Bronchial epithelial cell (primary cell): Measurements from ENCODE around the gene DAB2IP. TPM values are rescaled to one million over a fixed set of nuclear protein-coding genes. Genes with fewer than 3 reads are reported as not detected.

Experiments
- DNase-seq: peaks from one replicate; pipeline ENCODE4 v3.0.0-alpha.2; 2010; ENCODE audit warnings: low read depth
- FAIRE-seq: peaks from 2 replicates; lab custom pipeline; 2011; peaks lifted over from hg19 to GRCh38; lab: Jason Lieb, UNC
- H3K27me3 ChIP-seq: 2 replicates; pipeline ENCODE4 v1.5.1; 2011; ENCODE audit warnings: low read length; ENCODE audit not compliant: control insufficient read depth, insufficient read depth
- H3K36me3 ChIP-seq: 2 replicates; pipeline ENCODE4 v1.5.1; 2011; ENCODE audit warnings: low read length; ENCODE audit not compliant: control insufficient read depth, insufficient read depth
- H3K4me3 ChIP-seq: 2 replicates; pipeline ENCODE4 v1.5.1; 2011; ENCODE audit warnings: mild to moderate bottlenecking, low read depth, low read length, control low read depth
- CTCF ChIP-seq: IDR thresholded peaks from 2 replicates; pipeline ENCODE4 v1.5.1; 2011; ENCODE audit warnings: mild to moderate bottlenecking, moderate library complexity, low read length, control low read depth, inconsistent platforms; ENCODE audit not compliant: insufficient read depth, severe bottlenecking
- total RNA-seq: library from RNA; depleted of rRNA; stranded (reverse); fragments of >200 nt; gene quantifications from 2 replicates; pipeline ENCODE4 v1.2.1, GENCODE V29; 2014

Gene DAB2IP
- total RNA-seq, 1 donor from 2014 or later: 8.4 TPM

GRCh38 chr9:121638399-121638798 is 13.0 kb upstream of the DAB2IP start:
- no peaks in the 10 kb centered on the region for H3K36me3 ChIP-seq
- no peaks in the 10 kb centered on the region for H3K27me3 ChIP-seq
- DNase-seq: no peak
- H3K4me3 ChIP-seq: no peak overlapping the region
- no peak for TF ChIP-seq CTCF
- no peak for FAIRE-seq

- Histone ChIP-seq H3K27me3 (no peaks in the 10 kb centered on the region), H3K4me3 (no peak overlapping the region), H3K36me3 (no peaks in the 10 kb centered on the region)
- FAIRE-seq (peak; percentile 58), DNase-seq (no peak)
- TF ChIP-seq CTCF: no peak
Observed at GRCh38 chr9:121638901-121639592, 12.4 kb upstream of the DAB2IP start.

- no peak for DNase-seq
- Histone ChIP-seq H3K36me3 (no peaks in the 10 kb centered on the region), H3K4me3 (no peak overlapping the region), H3K27me3 (no peaks in the 10 kb centered on the region)
- TF ChIP-seq CTCF: no peak
- no peak for FAIRE-seq
Observed at GRCh38 chr9:121639619-121640018, 11.8 kb upstream of the DAB2IP start.

- FAIRE-seq (no peak), DNase-seq (no peak)
- H3K36me3 ChIP-seq: no peaks in the 10 kb centered on the region
- H3K4me3 ChIP-seq: no peak overlapping the region
- peak; percentile 67 for TF ChIP-seq CTCF
- no peaks in the 10 kb centered on the region for H3K27me3 ChIP-seq
Observed at GRCh38 chr9:121640076-121640475, 11.4 kb upstream of the DAB2IP start.

- no peak overlapping the region for H3K4me3 ChIP-seq
- no peak for TF ChIP-seq CTCF
- FAIRE-seq (peak; percentile 18), DNase-seq (no peak)
- H3K36me3 ChIP-seq: no peaks in the 10 kb centered on the region
- no peaks in the 10 kb centered on the region for H3K27me3 ChIP-seq
Observed at GRCh38 chr9:121640491-121641223, 10.8 kb upstream of the DAB2IP start.
